SKM-1 treated with dmso at 0.1 percent for 144 hours (cell line): Measurements from ENCODE around the gene TGM6.
"Not testable (repeated sequence)": the region's sequence is repeated elsewhere in the genome, so short reads cannot be mapped to it uniquely, and the experiment has no call there.

Experiments used
- DNase-seq: peaks from one replicate; lab custom pipeline; 2025; ENCODE audit not compliant: unreplicated experiment; lab: John Stamatoyannopoulos, UW

TGM6 gene

GRCh38 chr20:2397595-2398145, 17.0 kb downstream of the TGM6 start:
- no peak for DNase-seq

DNA sequence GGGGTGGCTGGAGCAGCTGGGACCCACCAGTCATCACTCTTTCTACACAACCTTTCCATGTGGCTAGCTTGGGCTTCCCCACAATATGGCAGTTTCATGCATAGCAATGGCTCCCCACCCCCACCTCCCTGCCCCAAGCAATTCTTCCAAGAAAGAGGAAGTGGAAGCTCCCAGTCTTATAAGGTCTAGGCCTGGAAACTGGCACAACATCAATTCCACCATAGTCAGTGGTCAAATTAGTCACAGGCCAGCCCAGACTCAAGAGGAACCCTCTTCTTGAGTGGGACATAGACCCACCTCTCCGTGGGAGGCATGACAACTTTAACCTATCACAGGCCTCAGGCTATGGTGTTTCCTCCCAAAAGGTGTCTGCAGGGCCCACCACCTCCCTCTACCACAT, 17.7 kb downstream of the TGM6 start:
- no peak for DNase-seq

GRCh38 chr20:2399390-2399789, 18.7 kb downstream of the TGM6 start:
- DNase-seq = no peak

- DNase-seq = no peak
Measured at GRCh38 chr20:2400290-2400689, 19.6 kb downstream of the TGM6 start.

DNA sequence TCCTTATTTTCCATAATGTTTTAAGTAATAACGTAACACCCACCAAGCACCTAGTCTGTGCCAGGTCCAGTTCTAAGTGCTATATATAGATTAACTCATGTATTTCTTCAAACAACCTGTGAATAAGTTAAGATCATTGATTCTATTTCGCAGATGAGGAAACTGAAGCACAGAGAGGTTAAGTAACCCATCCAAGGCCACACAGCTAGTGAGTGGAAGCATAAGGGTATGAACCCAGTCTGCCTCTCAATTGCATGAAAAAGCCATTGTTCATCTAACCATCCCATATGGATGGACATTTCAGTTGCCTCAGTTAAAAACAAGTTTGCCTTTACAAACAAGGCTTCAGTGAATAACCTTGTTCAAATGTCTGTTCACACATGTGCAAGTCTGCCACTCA, 20.8 kb downstream of the TGM6 start:
- no peak for DNase-seq

- no peak for DNase-seq
Measured at GRCh38 chr20:2402271-2402980, 21.7 kb downstream of the TGM6 start.

- DNase-seq = no peak
Measured at GRCh38 chr20:2403291-2404052, 22.8 kb downstream of the TGM6 start.

GRCh38 chr20:2405693-2406065, 25.0 kb downstream of the TGM6 start:
- no peak for DNase-seq

DNA sequence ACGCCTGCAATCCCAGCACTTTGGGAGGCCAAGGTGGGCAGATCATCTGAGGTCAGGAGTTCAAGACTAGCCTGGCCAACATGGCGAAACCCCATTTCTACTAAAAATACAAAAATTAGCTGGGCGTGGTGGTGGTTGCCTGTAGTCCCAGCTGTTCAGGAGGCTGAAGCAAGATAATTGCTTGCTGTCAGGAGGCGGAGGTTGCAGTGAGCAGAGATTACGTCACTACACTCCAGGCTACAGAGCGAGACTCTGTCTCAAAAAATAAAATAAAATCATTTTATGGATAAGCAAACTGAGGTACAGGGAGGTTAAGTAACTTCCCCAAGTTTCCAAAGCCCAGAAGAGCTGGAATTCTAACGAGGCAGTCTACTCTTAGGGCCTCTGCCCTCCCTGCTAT, 26.7 kb downstream of the TGM6 start:
- DNase-seq = not testable (repeated sequence)

GRCh38 chr20:2408111-2408510, 27.4 kb downstream of the TGM6 start:
- DNase-seq = no peak

- DNase-seq = no peak
Measured at GRCh38 chr20:2416541-2417212, 36.0 kb downstream of the TGM6 start.

DNA sequence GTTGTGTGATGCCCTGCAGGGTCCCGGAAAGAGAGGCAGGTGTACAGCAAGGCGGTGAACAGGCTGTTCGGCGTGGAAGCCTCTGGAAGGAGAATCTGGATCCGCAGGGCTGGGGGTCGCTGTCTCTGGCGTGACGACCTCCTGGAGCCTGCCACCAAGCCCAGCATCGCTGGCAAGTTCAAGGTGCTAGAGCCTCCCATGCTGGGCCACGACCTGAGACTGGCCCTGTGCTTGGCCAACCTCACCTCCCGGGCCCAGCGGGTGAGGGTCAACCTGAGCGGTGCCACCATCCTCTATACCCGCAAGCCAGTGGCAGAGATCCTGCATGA, 36.5 kb downstream of the TGM6 start:
- DNase-seq = no peak

DNA sequence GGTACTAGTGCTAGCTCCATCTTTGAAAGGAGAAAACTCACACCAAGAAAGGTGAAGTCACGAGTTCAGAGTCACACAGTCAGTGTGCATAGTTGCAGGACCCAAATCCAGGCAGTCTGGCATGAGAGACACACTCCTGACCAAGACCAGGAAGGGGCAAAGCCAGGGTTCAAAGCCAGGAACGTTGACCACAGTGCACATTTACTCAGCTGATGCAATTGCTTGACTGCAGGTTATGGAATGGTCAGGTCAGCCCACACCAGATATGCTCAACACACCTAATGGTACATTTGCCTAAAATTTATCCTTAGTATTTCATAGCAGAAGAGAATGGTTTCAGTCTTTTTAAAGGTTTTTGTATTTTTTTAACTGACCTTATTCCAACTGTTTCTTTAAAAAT, 37.7 kb downstream of the TGM6 start:
- no peak for DNase-seq

GRCh38 chr20:2420510-2420909, 39.8 kb downstream of the TGM6 start:
- DNase-seq = no peak

DNA sequence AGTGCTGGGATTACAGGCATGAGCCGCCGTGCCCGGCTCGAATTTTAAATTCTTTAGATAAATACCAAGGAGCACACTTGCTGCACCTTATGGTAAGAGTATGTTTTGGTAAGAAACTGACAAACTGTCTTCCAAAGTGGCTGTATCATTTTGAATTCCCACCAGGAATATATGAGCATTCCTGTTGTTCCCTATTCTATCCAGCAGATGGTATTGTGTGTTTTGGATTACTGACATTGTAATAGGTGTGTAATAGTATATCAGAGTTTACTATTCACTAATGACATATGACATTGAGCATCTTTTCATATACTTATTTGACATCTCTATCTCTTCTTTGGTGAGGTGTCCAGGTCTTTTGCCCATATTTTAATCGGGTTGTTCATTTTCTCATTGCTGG, 40.5 kb downstream of the TGM6 start:
- DNase-seq = no peak

DNA sequence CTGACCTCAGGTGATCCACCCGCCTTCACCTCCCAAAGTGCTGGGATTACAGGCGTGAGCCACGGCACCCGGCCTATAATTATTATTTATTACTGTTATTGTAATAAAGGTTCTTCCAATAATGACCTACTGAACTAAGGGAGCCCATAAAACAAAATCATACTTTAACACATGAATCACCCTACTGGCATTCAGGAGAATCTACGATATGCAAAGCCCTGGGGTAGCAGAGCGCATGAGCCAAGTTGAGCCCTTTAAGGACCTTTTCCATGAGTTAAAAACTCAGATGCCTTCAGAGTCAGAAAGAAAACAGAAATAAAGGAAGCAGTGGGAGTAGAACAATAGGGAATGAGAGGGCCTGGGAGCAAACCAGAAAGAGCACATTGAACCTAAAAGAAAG, 48.4 kb downstream of the TGM6 start:
- no peak for DNase-seq

DNA sequence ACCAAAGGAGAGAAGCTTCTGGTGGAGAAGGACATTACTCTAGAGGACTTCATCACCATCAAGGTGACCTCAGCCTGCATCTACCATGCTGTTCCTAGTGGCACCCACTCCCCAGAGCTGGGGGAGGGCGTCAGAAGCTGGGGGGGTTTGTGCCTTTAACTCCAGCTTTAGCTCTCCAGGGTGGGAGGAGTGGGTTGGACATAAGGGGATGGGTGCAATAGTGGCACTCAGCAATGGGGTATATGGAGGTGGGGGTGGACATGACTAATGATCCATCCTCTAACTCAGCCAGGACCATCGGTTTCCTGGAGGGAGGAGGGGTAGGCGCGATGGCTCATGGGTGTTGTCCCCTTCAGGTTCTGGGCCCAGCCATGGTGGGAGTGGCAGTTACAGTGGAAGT, 49.8 kb downstream of the TGM6 start:
- no peak for DNase-seq

DNA sequence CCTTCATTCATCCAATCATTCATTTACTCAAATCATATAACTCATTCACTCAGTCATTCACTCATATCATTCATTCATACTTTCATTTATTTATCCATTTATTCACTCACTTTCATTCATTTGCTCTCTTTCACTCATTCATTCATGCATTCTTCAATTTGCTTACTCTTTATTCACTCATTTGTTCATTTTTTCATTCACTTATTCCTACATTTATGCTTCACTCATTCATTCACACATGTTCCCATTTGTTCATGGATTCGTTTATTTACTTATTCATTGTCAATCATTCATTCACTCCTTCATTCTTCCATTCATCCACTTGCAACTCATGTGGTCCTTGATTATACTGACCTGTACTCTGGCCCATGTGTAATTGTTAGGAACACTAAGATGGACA, 50.5 kb downstream of the TGM6 start:
- no peak for DNase-seq

DNA sequence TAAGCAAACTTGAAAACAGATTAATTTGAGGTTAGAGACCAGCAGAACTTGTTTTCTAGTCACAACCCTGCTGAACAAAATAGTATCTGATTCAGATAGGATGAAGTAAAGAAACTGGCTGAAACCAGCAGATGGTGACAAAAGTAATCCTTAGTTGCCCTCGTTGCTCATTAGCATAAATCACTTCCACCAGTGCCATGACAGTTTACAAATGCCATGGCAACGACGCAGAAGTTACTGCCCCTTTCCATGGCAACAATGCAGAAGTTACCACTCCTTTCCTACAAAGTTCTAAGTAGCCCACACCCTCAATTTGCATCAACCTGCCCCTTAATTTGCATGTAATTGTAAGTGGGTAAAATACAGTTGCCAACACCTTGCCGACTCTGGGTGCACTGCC, 66.1 kb downstream of the TGM6 start:
- DNase-seq = no peak

GRCh38 chr20:2449386-2449785, 68.7 kb downstream of the TGM6 start:
- no peak for DNase-seq

GRCh38 chr20:2451422-2451821, 70.7 kb downstream of the TGM6 start:
- no peak for DNase-seq
